ENCODE data around the gene MPND. TPM values are rescaled to one million over a fixed set of nuclear protein-coding genes. Genes with fewer than 3 reads are reported as not detected.

MPND gene
- total and polyA plus RNA-seq, 10 of the 15 experiments (the other 5 are each of a cell fraction or from before 2014, with no cell fraction given) = 0.79 to 18.3 (median 6.0) TPM

DNA sequence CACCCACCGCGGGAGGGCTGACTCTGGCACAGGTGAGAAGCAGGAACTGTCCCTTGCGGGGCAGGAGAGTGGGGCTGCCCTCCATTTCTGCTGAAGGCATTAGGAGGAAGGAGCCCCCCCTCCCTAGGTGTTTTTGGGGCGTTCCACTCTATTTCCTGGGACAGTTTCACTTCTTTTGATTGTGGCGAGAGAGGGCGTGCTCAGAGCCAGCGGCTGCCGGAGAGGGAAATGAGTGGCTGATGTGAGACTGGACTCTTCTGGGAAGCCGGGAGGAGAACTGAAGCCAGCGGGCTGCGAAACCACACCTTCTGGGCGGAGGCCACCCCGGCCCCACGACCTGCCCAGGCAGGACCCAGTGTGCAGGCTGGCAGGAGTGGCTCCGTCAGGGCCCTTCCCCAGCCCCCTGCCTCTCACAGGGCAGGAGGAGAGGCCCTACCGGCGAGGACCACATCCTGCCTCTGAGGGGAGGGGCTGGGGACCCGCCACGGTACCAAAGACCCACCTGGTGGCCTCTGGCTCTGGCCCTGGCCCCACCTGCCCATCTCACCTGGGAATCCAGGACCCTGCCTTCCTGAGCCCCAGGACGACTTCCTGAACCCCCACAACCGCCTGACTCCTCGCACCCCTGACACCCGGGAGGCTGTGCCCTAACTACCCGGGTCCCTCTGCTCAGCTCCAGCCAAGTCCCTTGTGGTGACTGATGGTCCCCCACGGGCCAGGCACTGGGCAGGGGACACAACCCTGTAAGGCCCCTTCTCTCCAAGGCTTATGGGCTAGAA, 25.9 kb downstream of the MPND start (continued):
- TF ChIP-seq, protein P1, sequence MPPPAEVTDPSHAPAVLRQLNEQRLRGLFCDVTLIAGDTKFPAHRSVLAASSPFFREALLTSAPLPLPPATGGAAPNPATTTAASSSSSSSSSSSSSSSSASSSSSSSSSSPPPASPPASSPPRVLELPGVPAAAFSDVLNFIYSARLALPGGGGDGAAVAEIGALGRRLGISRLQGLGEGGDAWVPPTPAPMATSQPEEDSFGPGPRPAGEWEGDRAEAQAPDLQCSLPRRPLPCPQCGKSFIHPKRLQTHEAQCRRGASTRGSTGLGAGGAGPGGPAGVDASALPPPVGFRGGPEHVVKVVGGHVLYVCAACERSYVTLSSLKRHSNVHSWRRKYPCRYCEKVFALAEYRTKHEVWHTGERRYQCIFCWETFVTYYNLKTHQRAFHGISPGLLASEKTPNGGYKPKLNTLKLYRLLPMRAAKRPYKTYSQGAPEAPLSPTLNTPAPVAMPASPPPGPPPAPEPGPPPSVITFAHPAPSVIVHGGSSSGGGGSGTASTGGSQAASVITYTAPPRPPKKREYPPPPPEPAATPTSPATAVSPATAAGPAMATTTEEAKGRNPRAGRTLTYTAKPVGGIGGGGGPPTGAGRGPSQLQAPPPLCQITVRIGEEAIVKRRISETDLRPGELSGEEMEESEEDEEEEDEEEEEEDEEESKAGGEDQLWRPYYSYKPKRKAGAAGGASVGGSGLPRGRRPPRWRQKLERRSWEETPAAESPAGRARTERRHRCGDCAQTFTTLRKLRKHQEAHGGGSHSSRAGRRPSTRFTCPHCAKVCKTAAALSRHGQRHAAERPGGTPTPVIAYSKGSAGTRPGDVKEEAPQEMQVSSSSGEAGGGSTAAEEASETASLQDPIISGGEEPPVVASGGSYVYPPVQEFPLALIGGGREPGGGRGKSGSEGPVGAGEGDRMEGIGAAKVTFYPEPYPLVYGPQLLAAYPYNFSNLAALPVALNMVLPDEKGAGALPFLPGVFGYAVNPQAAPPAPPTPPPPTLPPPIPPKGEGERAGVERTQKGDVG (CRISPR knock-in tag; IDR thresholded peaks at IDR 0.05) = no peak
- no peak for TF ChIP-seq ASH2L (IDR thresholded peaks at IDR 0.05; ENCODE audit: borderline replicate concordance, low read depth)
- TF ChIP-seq, protein P2, sequence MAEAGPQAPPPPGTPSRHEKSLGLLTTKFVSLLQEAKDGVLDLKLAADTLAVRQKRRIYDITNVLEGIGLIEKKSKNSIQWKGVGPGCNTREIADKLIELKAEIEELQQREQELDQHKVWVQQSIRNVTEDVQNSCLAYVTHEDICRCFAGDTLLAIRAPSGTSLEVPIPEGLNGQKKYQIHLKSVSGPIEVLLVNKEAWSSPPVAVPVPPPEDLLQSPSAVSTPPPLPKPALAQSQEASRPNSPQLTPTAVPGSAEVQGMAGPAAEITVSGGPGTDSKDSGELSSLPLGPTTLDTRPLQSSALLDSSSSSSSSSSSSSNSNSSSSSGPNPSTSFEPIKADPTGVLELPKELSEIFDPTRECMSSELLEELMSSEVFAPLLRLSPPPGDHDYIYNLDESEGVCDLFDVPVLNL (IDR thresholded peaks at IDR 0.05; ENCODE audit: low read depth, low read length) = no peak
- no peak for TF ChIP-seq ZBED1 (IDR thresholded peaks at IDR 0.05; ENCODE audit: borderline replicate concordance)
- TF ChIP-seq ZNF622 (IDR thresholded peaks at IDR 0.05) = no peak
- TF ChIP-seq FOXM1 (IDR thresholded peaks at IDR 0.05; ENCODE audit: low read depth, low read length) = no peak
- TF ChIP-seq RUNX3 (IDR thresholded peaks at IDR 0.05; ENCODE audit: low read length) = peak; percentile 77
- TF ChIP-seq, protein P3, sequence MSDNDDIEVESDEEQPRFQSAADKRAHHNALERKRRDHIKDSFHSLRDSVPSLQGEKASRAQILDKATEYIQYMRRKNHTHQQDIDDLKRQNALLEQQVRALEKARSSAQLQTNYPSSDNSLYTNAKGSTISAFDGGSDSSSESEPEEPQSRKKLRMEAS (IDR thresholded peaks at IDR 0.05; ENCODE audit: low read depth, low read length) = no peak
- TF ChIP-seq STAT1 (conservative IDR thresholded peaks at IDR 0.05) = no peak
- peak; percentile 58; the same call in 1 of the 2 replicates for TF ChIP-seq LARP7 (IDR thresholded peaks at IDR 0.05)
- 0 out of 2 replicates have a peak, but pooled peaks have one; percentile 19 for TF ChIP-seq MXI1 (IDR thresholded peaks at IDR 0.05; ENCODE audit: low read depth, low read length)
- TF ChIP-seq CEBPB (IDR thresholded peaks at IDR 0.05; ENCODE audit: borderline replicate concordance in 1 of 2, low read depth in 2 of 2, low read length in 2 of 2) = no peak
- TF ChIP-seq, protein P4, sequence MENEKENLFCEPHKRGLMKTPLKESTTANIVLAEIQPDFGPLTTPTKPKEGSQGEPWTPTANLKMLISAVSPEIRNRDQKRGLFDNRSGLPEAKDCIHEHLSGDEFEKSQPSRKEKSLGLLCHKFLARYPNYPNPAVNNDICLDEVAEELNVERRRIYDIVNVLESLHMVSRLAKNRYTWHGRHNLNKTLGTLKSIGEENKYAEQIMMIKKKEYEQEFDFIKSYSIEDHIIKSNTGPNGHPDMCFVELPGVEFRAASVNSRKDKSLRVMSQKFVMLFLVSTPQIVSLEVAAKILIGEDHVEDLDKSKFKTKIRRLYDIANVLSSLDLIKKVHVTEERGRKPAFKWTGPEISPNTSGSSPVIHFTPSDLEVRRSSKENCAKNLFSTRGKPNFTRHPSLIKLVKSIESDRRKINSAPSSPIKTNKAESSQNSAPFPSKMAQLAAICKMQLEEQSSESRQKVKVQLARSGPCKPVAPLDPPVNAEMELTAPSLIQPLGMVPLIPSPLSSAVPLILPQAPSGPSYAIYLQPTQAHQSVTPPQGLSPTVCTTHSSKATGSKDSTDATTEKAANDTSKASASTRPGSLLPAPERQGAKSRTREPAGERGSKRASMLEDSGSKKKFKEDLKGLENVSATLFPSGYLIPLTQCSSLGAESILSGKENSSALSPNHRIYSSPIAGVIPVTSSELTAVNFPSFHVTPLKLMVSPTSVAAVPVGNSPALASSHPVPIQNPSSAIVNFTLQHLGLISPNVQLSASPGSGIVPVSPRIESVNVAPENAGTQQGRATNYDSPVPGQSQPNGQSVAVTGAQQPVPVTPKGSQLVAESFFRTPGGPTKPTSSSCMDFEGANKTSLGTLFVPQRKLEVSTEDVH (IDR thresholded peaks at IDR 0.05; ENCODE audit: low read depth, partially characterized antibody) = no peak
- no peak for TF ChIP-seq EZH2 (IDR thresholded peaks at IDR 0.05; ENCODE audit: borderline replicate concordance, control insufficient read depth, low read depth, low read length)
- TF ChIP-seq, protein P5, sequence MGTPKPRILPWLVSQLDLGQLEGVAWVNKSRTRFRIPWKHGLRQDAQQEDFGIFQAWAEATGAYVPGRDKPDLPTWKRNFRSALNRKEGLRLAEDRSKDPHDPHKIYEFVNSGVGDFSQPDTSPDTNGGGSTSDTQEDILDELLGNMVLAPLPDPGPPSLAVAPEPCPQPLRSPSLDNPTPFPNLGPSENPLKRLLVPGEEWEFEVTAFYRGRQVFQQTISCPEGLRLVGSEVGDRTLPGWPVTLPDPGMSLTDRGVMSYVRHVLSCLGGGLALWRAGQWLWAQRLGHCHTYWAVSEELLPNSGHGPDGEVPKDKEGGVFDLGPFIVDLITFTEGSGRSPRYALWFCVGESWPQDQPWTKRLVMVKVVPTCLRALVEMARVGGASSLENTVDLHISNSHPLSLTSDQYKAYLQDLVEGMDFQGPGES (IDR thresholded peaks at IDR 0.05) = no peak
- TF ChIP-seq PML (IDR thresholded peaks at IDR 0.05; ENCODE audit: low read length) = no peak
- no peak for TF ChIP-seq CHD4 (IDR thresholded peaks at IDR 0.05)
- no peak for TF ChIP-seq HDAC2 (IDR thresholded peaks at IDR 0.05)
- TF ChIP-seq RAD51 (IDR thresholded peaks at IDR 0.05) = no peak
- no peak for TF ChIP-seq TARDBP (IDR thresholded peaks at IDR 0.05; ENCODE audit: borderline replicate concordance)
- no peak for TF ChIP-seq ZNF207 (IDR thresholded peaks at IDR 0.05; ENCODE audit: borderline replicate concordance)
- TF ChIP-seq ESRRA (IDR thresholded peaks at IDR 0.05; ENCODE audit: low read length) = no peak
- TF ChIP-seq ZNF217 (IDR thresholded peaks at IDR 0.05) = no peak
- TF ChIP-seq ZNF384 (IDR thresholded peaks at IDR 0.05; ENCODE audit: borderline replicate concordance, low read depth, low read length) = peak; percentile 17; the same call in 1 of the 2 replicates

All from GM12878 (cell line).